DMS79 treated with DMSO at 0.1 percent for 48 hours (cell line): Measurements from ENCODE around the gene MOXD1.
"Not testable (repeated sequence)": the region's sequence is repeated elsewhere in the genome, so short reads cannot be mapped to it uniquely, and the experiment has no call there.

Experiments used
- DNase-seq: peaks from one replicate; lab custom pipeline; 2025; lab: John Stamatoyannopoulos, UW

The MOXD1 gene

DNA sequence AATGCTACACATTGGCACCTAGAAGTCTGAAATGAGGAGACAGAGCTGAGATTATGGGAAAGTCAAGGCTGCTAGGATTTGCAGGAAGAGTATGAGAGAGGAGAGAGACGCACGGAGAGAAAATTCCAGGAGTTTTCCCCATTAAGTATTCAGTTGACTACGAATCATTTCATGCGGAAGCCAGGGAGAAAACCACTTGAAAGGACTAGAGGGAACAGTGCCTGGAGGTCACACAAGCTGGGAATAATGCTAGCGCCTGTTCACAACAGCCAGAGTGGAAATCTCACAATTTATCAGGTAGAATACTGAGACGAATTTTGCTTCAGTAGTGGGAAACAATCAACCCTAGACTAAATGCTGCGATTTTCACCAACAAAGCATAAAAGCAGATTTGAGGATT, 118.6 kb downstream of the MOXD1 start:
- DNase-seq = no peak

- no peak for DNase-seq
Measured at GRCh38 chr6:132280436-132280835, 120.8 kb downstream of the MOXD1 start.

DNA sequence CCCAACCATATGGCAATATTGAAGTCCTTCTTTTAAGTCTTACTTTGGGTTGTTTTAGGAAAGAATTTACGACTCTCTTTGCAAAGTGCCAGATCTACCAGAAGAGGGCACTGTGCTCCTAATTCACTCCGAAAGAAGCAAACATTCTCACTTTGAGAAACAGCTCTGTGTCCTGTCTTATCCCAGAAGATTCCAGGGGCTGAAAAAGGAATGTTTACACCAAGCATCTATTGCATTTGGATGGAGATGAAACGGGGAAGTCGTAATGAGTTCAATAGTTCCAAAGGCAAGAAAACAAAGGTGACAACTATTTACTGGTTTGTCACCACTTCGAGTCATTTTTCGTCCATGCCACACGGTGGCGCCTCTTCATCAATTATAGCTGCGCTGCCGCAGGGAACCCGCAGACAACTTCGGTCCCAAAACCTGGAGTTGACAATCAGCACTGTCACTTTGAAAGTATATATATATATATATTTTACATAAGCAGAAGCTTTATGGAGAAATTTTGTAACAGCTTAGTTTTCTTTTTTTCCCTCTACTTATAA, 121.6 kb downstream of the MOXD1 start:
- peak; percentile 82 for DNase-seq

- no peak for DNase-seq
Measured at GRCh38 chr6:132275066-132275970, 126.0 kb downstream of the MOXD1 start.

GRCh38 chr6:132272776-132273175, 128.5 kb downstream of the MOXD1 start:
- no peak for DNase-seq

GRCh38 chr6:132270726-132271402, 130.4 kb downstream of the MOXD1 start:
- no peak for DNase-seq

GRCh38 chr6:132268666-132269065, 132.6 kb downstream of the MOXD1 start:
- DNase-seq = not testable (repeated sequence)

GRCh38 chr6:132268209-132268608, 133.1 kb downstream of the MOXD1 start:
- DNase-seq = no peak

DNA sequence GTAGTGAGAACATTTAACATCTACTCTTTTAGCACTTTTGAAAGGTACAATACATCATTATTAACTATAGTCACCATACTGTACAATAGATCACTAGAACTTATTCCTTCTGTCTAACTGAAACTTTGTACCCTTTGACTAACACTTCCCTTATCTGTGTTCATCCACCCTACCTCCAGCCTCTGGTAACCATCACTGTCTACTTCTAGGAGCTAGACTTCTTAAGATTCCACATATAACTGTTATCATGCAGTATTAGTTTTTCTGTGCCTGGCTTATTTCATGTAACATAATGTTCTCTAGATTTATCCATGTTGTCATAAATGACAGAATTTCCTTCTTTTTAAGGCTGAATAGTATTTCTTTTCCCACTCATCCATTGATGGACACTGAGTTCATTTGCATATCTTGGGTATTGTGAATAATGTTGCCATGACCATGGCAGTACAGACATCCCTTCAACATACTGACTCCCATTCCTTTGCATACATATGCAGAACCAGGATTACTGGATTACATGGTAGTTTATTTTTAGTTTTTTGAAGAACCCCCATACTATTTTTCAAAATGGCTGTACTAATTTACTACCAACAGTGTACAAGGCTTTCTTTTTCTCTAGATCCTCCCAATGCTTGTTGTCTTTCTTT, 135.7 kb downstream of the MOXD1 start:
- no peak for DNase-seq

GRCh38 chr6:132264021-132264500, 137.2 kb downstream of the MOXD1 start:
- no peak for DNase-seq

DNA sequence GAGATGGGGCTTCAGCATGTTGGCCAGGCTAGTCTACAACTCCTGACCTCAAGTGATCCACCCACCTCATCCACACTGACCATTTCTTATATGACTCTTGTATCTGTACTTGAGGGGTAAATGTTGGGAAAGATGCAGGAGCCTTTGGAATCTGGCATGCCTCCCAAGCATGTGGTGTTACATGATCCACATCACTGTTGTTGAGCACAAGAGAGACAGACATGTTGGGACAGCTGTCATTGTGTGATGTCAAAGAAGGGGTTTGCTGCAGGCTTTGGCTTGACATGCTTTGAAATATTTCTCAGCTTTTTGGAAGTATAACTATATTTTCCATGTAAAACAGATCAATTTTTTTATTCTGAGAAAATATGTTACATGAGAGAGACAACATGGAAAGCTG, 139.9 kb downstream of the MOXD1 start:
- DNase-seq = no peak

DNA sequence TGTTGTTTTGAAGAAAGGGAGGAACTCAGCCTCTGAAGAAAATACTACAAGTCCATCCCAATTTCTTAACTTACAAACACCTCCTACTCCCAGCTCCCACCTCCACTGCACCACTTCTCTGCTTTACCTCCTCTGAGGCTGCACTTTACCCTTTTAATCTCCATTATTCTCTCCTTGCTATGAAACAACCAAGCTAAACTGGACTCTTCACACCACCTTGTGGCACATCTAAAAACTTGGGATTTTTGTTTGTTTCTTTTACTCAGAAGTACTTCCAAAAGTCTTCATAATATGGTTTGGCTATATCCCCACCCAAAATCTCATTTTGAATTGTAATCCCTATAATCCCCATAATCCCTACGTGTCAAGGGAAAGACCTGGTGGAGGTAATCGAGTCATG, 142.2 kb downstream of the MOXD1 start:
- no peak for DNase-seq

DNA sequence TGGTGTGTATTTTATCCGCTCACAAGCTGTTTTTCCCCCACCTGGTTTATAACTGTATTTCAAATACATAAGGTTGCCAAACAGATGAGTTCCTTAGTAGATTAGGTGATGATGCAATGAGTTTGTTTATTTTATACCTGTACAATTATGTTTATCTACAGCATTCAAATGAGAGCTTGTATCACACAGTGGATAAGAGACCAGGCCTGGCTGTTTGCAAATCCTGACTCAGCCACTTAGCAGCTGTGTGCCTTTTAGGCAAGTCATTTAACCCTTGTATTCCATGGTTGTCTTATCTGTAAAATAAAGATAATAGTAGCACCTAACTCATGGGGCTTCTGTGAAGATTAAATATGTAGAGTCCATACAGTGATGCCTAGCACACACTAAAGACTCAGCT, 143.7 kb downstream of the MOXD1 start:
- DNase-seq = no peak

DNA sequence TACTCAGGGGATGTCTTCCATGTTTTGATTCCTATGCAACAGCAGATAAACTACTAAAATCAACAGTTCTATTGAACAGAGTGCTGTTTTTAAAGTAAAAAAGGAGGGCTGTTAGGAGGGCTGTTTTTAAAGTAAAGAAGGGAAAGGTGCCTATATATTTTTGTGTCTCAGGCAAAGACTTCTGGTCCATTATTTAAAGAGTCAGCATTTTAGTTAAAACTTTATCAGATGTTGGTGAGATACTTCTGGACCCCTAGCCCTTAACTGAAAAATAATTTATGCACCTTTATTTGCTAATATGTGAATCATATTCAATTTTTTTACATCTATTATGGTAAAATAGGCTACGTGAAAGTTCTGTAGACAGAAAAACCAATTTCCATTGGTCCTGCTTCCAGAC, 144.8 kb downstream of the MOXD1 start:
- no peak for DNase-seq

GRCh38 chr6:132253906-132254305, 147.4 kb downstream of the MOXD1 start:
- no peak for DNase-seq

DNA sequence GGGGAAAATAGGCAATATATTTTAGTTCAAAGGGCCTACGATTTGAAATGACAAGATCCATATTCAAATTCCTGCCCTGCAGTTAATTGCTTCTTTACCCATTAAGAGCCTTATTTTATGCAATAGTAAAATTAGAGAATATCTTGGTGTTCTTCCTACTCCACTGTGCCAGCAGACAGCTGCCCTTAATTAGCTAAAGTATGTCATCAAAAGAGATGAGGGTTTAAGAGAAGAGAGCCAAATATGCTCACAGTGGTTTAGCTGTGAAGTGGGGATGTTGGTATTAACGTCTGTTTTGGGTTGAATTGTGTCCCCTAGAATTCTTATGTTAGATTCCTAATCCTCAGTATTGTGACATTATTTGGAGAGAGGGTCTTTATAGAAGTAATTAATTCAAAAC, 148.1 kb downstream of the MOXD1 start:
- DNase-seq = no peak

GRCh38 chr6:132252113-132252512, 149.2 kb downstream of the MOXD1 start:
- DNase-seq = no peak

DNA sequence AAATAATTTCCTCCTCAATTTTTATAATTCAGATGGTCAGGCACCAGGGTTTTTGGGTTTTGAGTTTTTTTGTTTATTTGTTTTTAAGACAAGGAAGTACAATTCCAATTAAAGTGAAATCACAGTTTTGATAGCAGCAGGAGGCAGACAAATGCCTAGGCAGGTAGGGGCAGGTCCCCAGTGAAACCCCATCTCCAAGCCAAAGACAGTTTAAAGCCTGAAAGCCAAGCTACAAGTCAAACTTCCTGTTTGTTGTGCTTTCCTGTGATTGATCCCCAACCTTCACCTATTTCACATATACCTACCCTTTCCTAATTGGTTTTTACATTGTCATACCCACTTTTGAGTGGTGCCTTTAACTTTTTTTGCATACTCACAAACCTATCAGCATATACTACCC, 149.6 kb downstream of the MOXD1 start:
- no peak for DNase-seq

DNA sequence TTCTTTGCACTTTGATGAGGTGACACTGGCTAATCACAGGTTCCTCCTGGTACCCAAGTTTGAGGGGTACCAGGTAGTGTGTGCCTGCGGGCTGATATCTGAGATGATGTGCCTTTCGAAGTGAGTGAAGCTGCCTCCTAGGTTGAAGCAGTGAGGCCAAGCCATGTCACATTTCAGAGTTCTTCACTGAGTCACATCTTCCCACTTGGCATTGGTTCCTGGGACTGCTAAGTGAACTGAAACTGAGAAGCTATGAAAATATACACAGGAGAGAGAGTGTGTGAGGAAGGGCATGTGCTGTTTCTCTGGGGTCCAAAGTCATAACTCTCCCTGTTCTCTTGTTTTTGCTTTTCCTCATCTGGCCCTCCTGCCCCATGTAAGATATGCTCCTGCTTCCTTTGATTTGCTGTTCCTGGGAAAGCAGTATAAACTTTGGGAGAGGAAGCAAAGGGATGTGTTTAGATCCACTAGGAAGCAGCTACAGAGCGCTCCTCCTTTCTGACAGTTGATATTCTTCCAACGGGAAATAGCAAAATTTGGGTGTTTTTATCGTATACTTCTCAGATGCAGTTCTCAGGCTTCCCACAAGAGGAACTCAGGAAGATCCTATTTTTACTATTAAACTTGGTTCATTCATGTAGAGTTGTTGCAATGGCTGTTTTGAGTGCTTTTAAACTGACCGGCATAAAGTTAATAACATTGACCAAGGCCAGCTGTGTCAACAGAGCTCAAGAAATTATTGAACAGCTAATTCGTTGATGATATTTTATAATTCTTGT, 153.7 kb downstream of the MOXD1 start:
- no peak for DNase-seq

DNA sequence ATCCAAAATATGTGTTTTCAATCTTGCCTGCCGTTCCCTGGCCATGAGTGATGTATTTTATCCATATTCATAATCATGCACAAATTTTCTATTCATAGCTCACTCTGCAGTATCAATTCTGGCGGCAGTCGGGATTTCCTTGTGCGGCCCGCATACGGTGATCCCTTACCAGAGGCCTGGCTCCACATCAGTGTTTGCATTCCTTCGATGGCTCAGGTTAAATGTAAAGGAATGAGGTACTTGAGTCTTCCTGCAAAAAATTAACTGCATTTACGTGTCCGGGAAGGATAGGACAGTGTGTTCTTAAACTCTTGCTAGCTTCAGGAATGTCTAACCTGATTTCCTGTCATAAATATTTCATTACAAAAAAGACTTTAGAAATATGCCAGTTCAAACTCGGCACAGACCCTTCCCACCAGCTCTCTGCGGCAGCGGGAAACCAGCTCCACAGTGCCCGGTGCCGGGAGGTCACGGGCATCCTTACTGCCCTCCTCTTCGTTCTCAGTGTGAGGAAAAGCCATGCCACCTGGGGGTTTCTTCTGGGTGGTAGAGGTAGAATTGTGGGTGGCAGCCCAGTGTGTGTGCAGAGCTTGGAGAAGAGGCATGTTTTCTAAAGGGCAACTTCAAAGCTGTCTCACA, 154.5 kb downstream of the MOXD1 start:
- no peak for DNase-seq

DNA sequence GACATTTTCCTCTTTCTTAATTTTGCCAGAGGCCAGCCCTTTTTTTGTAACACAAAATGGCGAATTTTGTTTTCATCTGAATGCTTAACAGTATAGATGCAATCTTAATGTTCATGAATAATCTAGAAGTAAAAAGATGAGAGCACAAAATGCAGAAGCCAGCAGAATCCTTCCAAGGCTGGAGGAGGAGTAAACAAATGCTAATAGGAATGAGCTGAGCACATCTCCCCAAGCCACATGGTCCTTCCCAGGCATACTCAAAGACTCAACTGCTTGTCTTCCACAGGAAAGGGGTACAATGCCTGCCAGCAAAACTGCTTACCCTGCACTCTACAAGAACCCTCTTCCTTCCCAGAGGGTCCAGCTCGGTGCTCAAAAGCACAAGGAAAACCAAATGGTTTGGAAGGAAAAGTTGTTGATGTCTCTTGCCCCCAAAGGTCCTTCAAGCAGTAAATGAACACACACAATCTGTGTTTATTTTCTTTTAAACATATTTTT, 155.1 kb downstream of the MOXD1 start:
- DNase-seq = no peak
